Measurements from ENCODE around the gene TUBA4B.

- TF ChIP-seq POLR2AphosphoS5 (IDR thresholded peaks at IDR 0.05; ENCODE audit: borderline replicate concordance, low read depth, low read length) (no peak), EZH2 (IDR thresholded peaks at IDR 0.05) (no peak), FOXP2 (optimal IDR thresholded peaks at IDR 0.05; ENCODE audit: control extremely low read depth, extremely low read length, insufficient read depth) (no peak)
These were observed 27.7 kb upstream of the TUBA4B start for GRCh38 chr2:219225350-219225749.
